ENCODE results near the gene C16orf92. TPM values are rescaled to one million over a fixed set of nuclear protein-coding genes. Genes with fewer than 3 reads are reported as not detected.

The C16orf92 gene
- total and polyA plus RNA-seq, 2 of the 8 experiments (the other 6 are each of a cell fraction or from before 2014, with no cell fraction given): not detected

- Histone ChIP-seq H4K5ac (ENCODE audit: insufficient read length, low read depth, low read length) (no peak overlapping the region), H3K4me3 (ENCODE audit: extremely low read depth in 1 of 4, insufficient read depth in 2 of 4, low read depth in 3 of 4, low read length in 4 of 4) (no peak overlapping the region), H2BK5ac (ENCODE audit: low read depth, low read length) (no peak overlapping the region), H4K20me1 (replicated peaks in 1 of 2; ENCODE audit: control insufficient read depth in 1 of 2, insufficient read depth in 2 of 2, low read length in 2 of 2) (peaks cover 3 to 7% of the 10 kb centered on the region in 2 experiments), H4K8ac (ENCODE audit: extremely low read depth, insufficient read depth, low read length) (peak overlapping the region; percentile 74), H2BK120ac (replicated peaks; ENCODE audit: low read depth, low read length) (no peak overlapping the region), H3K23ac (ENCODE audit: insufficient read length) (no peak overlapping the region), H3K36me3 (ENCODE audit: control insufficient read depth in 2 of 4, insufficient read depth in 4 of 4, low read length in 3 of 4) (peaks cover 0 to 10% (median 5%) of the 10 kb centered on the region in 4 experiments; a peak in 5 of 8 replicates), H3K27me3 (replicated peaks in 1 of 4; ENCODE audit: control insufficient read depth in 3 of 4, extremely low read depth in 1 of 4, insufficient read depth in 3 of 4, low read length in 3 of 4) (peaks cover 0 to 17% (median 10%) of the 10 kb centered on the region in 4 experiments; a peak in 4 of 7 replicates), H3K79me1 (ENCODE audit: low read depth, low read length) (no peaks in the 10 kb centered on the region), H3K79me2 (ENCODE audit: control insufficient read depth in 1 of 2, insufficient read depth in 2 of 2, low read length in 2 of 2) (no peaks in the 10 kb centered on the region), H3K14ac (ENCODE audit: insufficient read length) (no peak overlapping the region), H2AK5ac (ENCODE audit: low read depth, low read length) (no peak overlapping the region), H3K9ac (replicated peaks in 1 of 4; ENCODE audit: extremely low read depth in 1 of 4, low read depth in 3 of 4, low read length in 3 of 4) (no peak overlapping the region), H2AFZ (ENCODE audit: low read length) (no peak overlapping the region), H2BK12ac (ENCODE audit: low read depth, low read length) (no peak overlapping the region), H3K18ac (ENCODE audit: extremely low read depth, low read length) (no peak overlapping the region), H3K9me3 (ENCODE audit: insufficient read depth in 2 of 2, low read depth in 1 of 2, low read length in 1 of 2) (no peaks in the 10 kb centered on the region), H3K56ac (replicated peaks; ENCODE audit: insufficient read length, low read depth, low read length) (no peak overlapping the region), H4K91ac (replicated peaks; ENCODE audit: insufficient read length, low read length) (no peak overlapping the region), H3K27ac (ENCODE audit: low read depth, low read length) (no peak overlapping the region), H3K4ac (replicated peaks; ENCODE audit: insufficient read length, low read depth, low read length) (no peak overlapping the region), H3K23me2 (ENCODE audit: low read depth, low read length) (peaks cover 12% of the 10 kb centered on the region; the same call in 1 of the 2 replicates), H3K4me2 (ENCODE audit: insufficient read depth in 1 of 2, low read depth in 2 of 2, low read length in 2 of 2) (no peak overlapping the region), H2BK15ac (ENCODE audit: low read length) (no peak overlapping the region), H2BK20ac (ENCODE audit: low read length) (no peak overlapping the region), H3K4me1 (replicated peaks in 1 of 4; ENCODE audit: control insufficient read depth in 3 of 4, insufficient read depth in 4 of 4, low read length in 3 of 4) (peaks cover 0 to 21% (median 11%) of the 10 kb centered on the region in 4 experiments; a peak in 6 of 7 replicates)
- POLR2A ChIA-PET (ENCODE audit: partially characterized antibody): interaction anchor here (0.7 to 4.9 kb wide), 13 partner anchors 8 to 198 kb away, joined by 3 to 34 read pairs (median 4); partner anchors contain the start of genes C16orf92, HIRIP3, INO80E and KCTD13
- TF ChIP-seq MAFK (IDR thresholded peaks at IDR 0.05; ENCODE audit: low read depth, low read length) (no peak), RXRA (IDR thresholded peaks at IDR 0.05; ENCODE audit: insufficient read depth, low read depth, low read length) (no peak), USF2 (IDR thresholded peaks at IDR 0.05; ENCODE audit: low read length) (no peak), CBX8 (IDR thresholded peaks at IDR 0.05; ENCODE audit: borderline replicate concordance, low read depth, low read length) (no peak), JUN (IDR thresholded peaks at IDR 0.05; ENCODE audit: low read depth, low read length) (no peak), JUND (IDR thresholded peaks at IDR 0.05; ENCODE audit: low read length) (no peak), PHF8 (conservative IDR thresholded peaks at IDR 0.05; ENCODE audit: low read depth, low read length) (no peak)
- CTCF ChIA-PET (ENCODE audit: partially characterized antibody): interaction anchor here (0.6 to 3.2 kb wide), 9 partner anchors 8 to 306 kb away, joined by 3 to 10 read pairs (median 7); partner anchors contain the start of genes INO80E and TBX6
- DNase-seq (ENCODE audit: low read depth in 1 of 2, low spot score in 2 of 2) (no peak), FAIRE-seq (no peak)
- 98% methylated on average over 27 of the region's 34 CpGs; no CpG with 5 or more reads in 1 of the 2 experiments for WGBS, 2 experiments (ENCODE audit: extremely low coverage in 1 of 2, insufficient coverage in 1 of 2, insufficient read length in 1 of 2, insufficient replicate concordance in 2 of 2, low coverage in 1 of 2, low lambda C conversion rate in 2 of 2, missing lambda C conversion rate in 1 of 2)
These were observed 16.2 kb upstream of the C16orf92 start for GRCh38 chr16:30006659-30007377.

All from H1 (cell line).